ENCODE data around the gene SKAP2. TPM values are rescaled to one million over a fixed set of nuclear protein-coding genes. Genes with fewer than 3 reads are reported as not detected.
"Not testable (repeated sequence)": the region's sequence is repeated elsewhere in the genome, so short reads cannot be mapped to it uniquely, and the experiment has no call there.

The SKAP2 gene
- total RNA-seq, 2 experiments from 2014 or later, result 12.8 to 15.1 TPM

- peaks cover 3% of the 10 kb centered on the region for H3K4me1 Mint-ChIP-seq
- CTCF ChIA-PET, result interaction anchor here (0.7 to 2.1 kb wide), 5 partner anchors 10 to 1038 kb away, joined by 3 to 8 read pairs (median 4); no protein-coding TSS in a partner anchor
- no peak for DNase-seq
- H3K36me3 Mint-ChIP-seq (ENCODE audit: low read depth), result no peaks in the 10 kb centered on the region
- no peaks in the 10 kb centered on the region for H3K9me3 Mint-ChIP-seq
- POLR2A ChIA-PET, result no interaction called here
- H3K4me3 Mint-ChIP-seq, result no peak overlapping the region
- peaks cover 32% of the 10 kb centered on the region for H3K27me3 Mint-ChIP-seq
- H3K27ac Mint-ChIP-seq, result no peak overlapping the region
Observed at GRCh38 chr7:26853788-26854393, 10.5 kb downstream of the SKAP2 start.

- Mint-ChIP-seq H3K4me3 (no peak overlapping the region), H3K27me3 (peaks cover 5% of the 10 kb centered on the region), H3K27ac (no peak overlapping the region), H3K36me3 (ENCODE audit: low read depth) (no peaks in the 10 kb centered on the region), H3K4me1 (no peaks in the 10 kb centered on the region), H3K9me3 (no peaks in the 10 kb centered on the region)
- POLR2A ChIA-PET, result no interaction called here
- no peak for DNase-seq
- CTCF ChIA-PET, result no interaction called here
Observed at GRCh38 chr7:26850193-26850651, 14.2 kb downstream of the SKAP2 start.

GRCh38 chr7:26843705-26844104, 20.7 kb downstream of the SKAP2 start:
- Mint-ChIP-seq H3K27ac (no peak overlapping the region), H3K27me3 (no peaks in the 10 kb centered on the region), H3K9me3 (no peaks in the 10 kb centered on the region), H3K36me3 (ENCODE audit: low read depth) (no peaks in the 10 kb centered on the region), H3K4me3 (no peak overlapping the region), H3K4me1 (no peaks in the 10 kb centered on the region)
- ChIA-PET POLR2A (no interaction called here), CTCF (no interaction called here)
- DNase-seq, result no peak

GRCh38 chr7:26842897-26843296, 21.5 kb downstream of the SKAP2 start:
- no peaks in the 10 kb centered on the region for H3K27me3 Mint-ChIP-seq
- ChIA-PET CTCF (no interaction called here), POLR2A (no interaction called here)
- no peak overlapping the region for H3K27ac Mint-ChIP-seq
- H3K4me1 Mint-ChIP-seq, result no peaks in the 10 kb centered on the region
- no peaks in the 10 kb centered on the region for H3K36me3 Mint-ChIP-seq (ENCODE audit: low read depth)
- no peak for DNase-seq
- H3K9me3 Mint-ChIP-seq, result no peaks in the 10 kb centered on the region
- H3K4me3 Mint-ChIP-seq, result no peak overlapping the region

- ChIA-PET POLR2A (no interaction called here), CTCF (interaction anchor here (0.6 kb wide), 1 partner anchor 438 kb away, joined by 3 read pairs; no protein-coding TSS in a partner anchor)
- no peak for DNase-seq
- Mint-ChIP-seq H3K9me3 (no peaks in the 10 kb centered on the region), H3K4me3 (no peak overlapping the region), H3K36me3 (ENCODE audit: low read depth) (peaks cover 4% of the 10 kb centered on the region), H3K27me3 (no peaks in the 10 kb centered on the region), H3K27ac (no peak overlapping the region), H3K4me1 (no peaks in the 10 kb centered on the region)
Observed at GRCh38 chr7:26841003-26841739, 23.2 kb downstream of the SKAP2 start.

GRCh38 chr7:26836793-26837192, 27.6 kb downstream of the SKAP2 start:
- H3K9me3 Mint-ChIP-seq, H3K27me3 Mint-ChIP-seq, POLR2A ChIA-PET, H3K27ac Mint-ChIP-seq, DNase-seq, H3K4me3 Mint-ChIP-seq, H3K4me1 Mint-ChIP-seq: not testable (repeated sequence)
- peaks cover 11% of the 10 kb centered on the region for H3K36me3 Mint-ChIP-seq (ENCODE audit: low read depth)
- CTCF ChIA-PET, result interaction anchor here (1.2 kb wide), 1 partner anchor 17 kb away, joined by 3 read pairs; no protein-coding TSS in a partner anchor

- peaks cover 3% of the 10 kb centered on the region for H3K27me3 Mint-ChIP-seq
Observed at GRCh38 chr7:26815426-26815825, 49.0 kb downstream of the SKAP2 start.

GRCh38 chr7:26813432-26813831, 51.0 kb downstream of the SKAP2 start:
- Mint-ChIP-seq H3K27ac (no peak overlapping the region), H3K27me3 (peaks cover 3% of the 10 kb centered on the region), H3K36me3 (ENCODE audit: low read depth) (no peaks in the 10 kb centered on the region), H3K9me3 (no peaks in the 10 kb centered on the region), H3K4me3 (no peak overlapping the region), H3K4me1 (no peaks in the 10 kb centered on the region)
- DNase-seq, result no peak
- ChIA-PET CTCF (no interaction called here), POLR2A (no interaction called here)

More at GRCh38 chr7:26815426-26815825, 49.0 kb downstream of the SKAP2 start:
- ChIA-PET CTCF (no interaction called here), POLR2A (no interaction called here)
- no peaks in the 10 kb centered on the region for H3K9me3 Mint-ChIP-seq
- no peaks in the 10 kb centered on the region for H3K4me1 Mint-ChIP-seq
- no peaks in the 10 kb centered on the region for H3K36me3 Mint-ChIP-seq (ENCODE audit: low read depth)
- no peak overlapping the region for H3K27ac Mint-ChIP-seq
- DNase-seq, result no peak
- no peak overlapping the region for H3K4me3 Mint-ChIP-seq

- Mint-ChIP-seq H3K4me1 (no peaks in the 10 kb centered on the region), H3K4me3 (no peak overlapping the region), H3K9me3 (no peaks in the 10 kb centered on the region), H3K36me3 (ENCODE audit: low read depth) (no peaks in the 10 kb centered on the region), H3K27me3 (peaks cover 2% of the 10 kb centered on the region), H3K27ac (no peak overlapping the region)
- ChIA-PET CTCF (no interaction called here), POLR2A (no interaction called here)
- DNase-seq, result no peak
Observed at GRCh38 chr7:26794541-26794940, 69.8 kb downstream of the SKAP2 start.

GRCh38 chr7:26792576-26792975, 71.8 kb downstream of the SKAP2 start:
- POLR2A ChIA-PET, result no interaction called here

GRCh38 chr7:26792006-26792405, 72.4 kb downstream of the SKAP2 start:
- Mint-ChIP-seq H3K36me3 (ENCODE audit: low read depth) (no peaks in the 10 kb centered on the region), H3K4me1 (no peaks in the 10 kb centered on the region)
- POLR2A ChIA-PET, result no interaction called here

More at GRCh38 chr7:26792576-26792975, 71.8 kb downstream of the SKAP2 start:
- no peaks in the 10 kb centered on the region for H3K9me3 Mint-ChIP-seq
- no peaks in the 10 kb centered on the region for H3K4me1 Mint-ChIP-seq
- H3K27me3 Mint-ChIP-seq, result peaks cover 2% of the 10 kb centered on the region
- H3K27ac Mint-ChIP-seq, result no peak overlapping the region
- CTCF ChIA-PET, result no interaction called here
- H3K36me3 Mint-ChIP-seq (ENCODE audit: low read depth), result no peaks in the 10 kb centered on the region
- no peak for DNase-seq
- no peak overlapping the region for H3K4me3 Mint-ChIP-seq

GRCh38 chr7:26789481-26790184, 74.8 kb downstream of the SKAP2 start:
- Mint-ChIP-seq H3K4me3 (no peak overlapping the region), H3K27ac (no peak overlapping the region), H3K36me3 (ENCODE audit: low read depth) (no peaks in the 10 kb centered on the region), H3K9me3 (no peaks in the 10 kb centered on the region), H3K4me1 (no peaks in the 10 kb centered on the region), H3K27me3 (no peaks in the 10 kb centered on the region)
- ChIA-PET POLR2A (interaction anchor here (0.9 kb wide), 1 partner anchor 21 kb away, joined by 3 read pairs; no protein-coding TSS in a partner anchor), CTCF (no interaction called here)
- no peak for DNase-seq

More at GRCh38 chr7:26792006-26792405, 72.4 kb downstream of the SKAP2 start:
- no peak overlapping the region for H3K4me3 Mint-ChIP-seq
- CTCF ChIA-PET, result no interaction called here
- no peaks in the 10 kb centered on the region for H3K9me3 Mint-ChIP-seq
- H3K27me3 Mint-ChIP-seq, result peaks cover 2% of the 10 kb centered on the region
- H3K27ac Mint-ChIP-seq, result no peak overlapping the region
- no peak for DNase-seq

- ChIA-PET POLR2A (no interaction called here), CTCF (no interaction called here)
- H3K4me3 Mint-ChIP-seq, result no peak overlapping the region
- no peaks in the 10 kb centered on the region for H3K36me3 Mint-ChIP-seq (ENCODE audit: low read depth)
- DNase-seq, result no peak
- no peaks in the 10 kb centered on the region for H3K27me3 Mint-ChIP-seq
- no peaks in the 10 kb centered on the region for H3K9me3 Mint-ChIP-seq
- H3K4me1 Mint-ChIP-seq, result no peaks in the 10 kb centered on the region
- H3K27ac Mint-ChIP-seq, result no peak overlapping the region
Observed at GRCh38 chr7:26787701-26788100, 76.7 kb downstream of the SKAP2 start.

All from activated CD4-positive, alpha-beta memory T cell treated with anti-CD3 and anti-CD28 coated beads, Interleukin-2, amount 10 ng/mL, durations not matched to agents 7 days and 5 days (primary cell).